ENCODE results near the gene LBHD2.

LBHD2 gene

DNA sequence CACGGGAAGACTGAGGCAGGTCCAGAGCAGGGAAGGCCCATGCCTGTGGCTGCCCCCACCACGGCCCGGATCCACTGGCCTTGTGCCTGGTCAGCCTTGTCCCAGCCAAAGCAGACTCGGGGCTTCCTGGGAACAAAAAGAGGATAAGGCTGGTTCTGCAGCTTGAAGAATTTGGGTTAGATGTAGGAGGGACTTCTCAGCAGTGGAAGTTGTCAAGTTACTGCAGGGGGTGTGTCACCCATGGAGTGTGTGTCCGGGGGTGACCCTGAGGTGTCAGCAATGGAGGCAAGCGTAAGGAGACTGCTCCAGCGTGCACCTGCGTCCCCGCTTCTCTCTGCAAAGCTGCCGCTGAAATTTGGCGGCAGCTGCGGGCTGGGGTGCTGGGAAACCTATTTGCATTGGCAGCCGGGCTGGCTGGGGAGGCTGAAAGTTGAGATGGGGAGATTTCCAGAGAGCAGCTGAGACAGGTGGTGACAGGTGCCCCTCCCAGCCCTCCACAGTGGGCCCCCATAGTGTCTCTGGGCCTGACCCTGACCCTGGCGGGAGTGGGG, 26.7 kb downstream of the LBHD2 start:
- peak overlapping the region; percentile 67 for H3K4me3 ChIP-seq (ENCODE audit: low read length)
- H3K27ac ChIP-seq (ENCODE audit: low read length): peak overlapping the region; percentile 92
- peak overlapping the region; percentile 79 for H3K4me2 ChIP-seq (ENCODE audit: low read length)
- H3K4me1 ChIP-seq (ENCODE audit: low read length): peaks cover 93% of the 10 kb centered on the region
- H3K27me3 ChIP-seq (ENCODE audit: low read depth, low read length): no peaks in the 10 kb centered on the region
- H3K36me3 ChIP-seq (replicated peaks; ENCODE audit: low read depth, low read length): no peaks in the 10 kb centered on the region
- H4K20me1 ChIP-seq (ENCODE audit: insufficient read depth, low read length): no peaks in the 10 kb centered on the region
- no peak for TF ChIP-seq EZH2phosphoT487 (IDR thresholded peaks at IDR 0.05; ENCODE audit: low read depth)
- TF ChIP-seq, protein P1, sequence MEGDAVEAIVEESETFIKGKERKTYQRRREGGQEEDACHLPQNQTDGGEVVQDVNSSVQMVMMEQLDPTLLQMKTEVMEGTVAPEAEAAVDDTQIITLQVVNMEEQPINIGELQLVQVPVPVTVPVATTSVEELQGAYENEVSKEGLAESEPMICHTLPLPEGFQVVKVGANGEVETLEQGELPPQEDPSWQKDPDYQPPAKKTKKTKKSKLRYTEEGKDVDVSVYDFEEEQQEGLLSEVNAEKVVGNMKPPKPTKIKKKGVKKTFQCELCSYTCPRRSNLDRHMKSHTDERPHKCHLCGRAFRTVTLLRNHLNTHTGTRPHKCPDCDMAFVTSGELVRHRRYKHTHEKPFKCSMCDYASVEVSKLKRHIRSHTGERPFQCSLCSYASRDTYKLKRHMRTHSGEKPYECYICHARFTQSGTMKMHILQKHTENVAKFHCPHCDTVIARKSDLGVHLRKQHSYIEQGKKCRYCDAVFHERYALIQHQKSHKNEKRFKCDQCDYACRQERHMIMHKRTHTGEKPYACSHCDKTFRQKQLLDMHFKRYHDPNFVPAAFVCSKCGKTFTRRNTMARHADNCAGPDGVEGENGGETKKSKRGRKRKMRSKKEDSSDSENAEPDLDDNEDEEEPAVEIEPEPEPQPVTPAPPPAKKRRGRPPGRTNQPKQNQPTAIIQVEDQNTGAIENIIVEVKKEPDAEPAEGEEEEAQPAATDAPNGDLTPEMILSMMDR (IDR thresholded peaks at IDR 0.05; ENCODE audit: low read depth, low read length): no peak
- no peaks in the 10 kb centered on the region for H3K79me2 ChIP-seq (ENCODE audit: low read length)
- H3K9me3 ChIP-seq (ENCODE audit: insufficient read depth, low read length): no peaks in the 10 kb centered on the region
- peak overlapping the region; percentile 70 for H3K9ac ChIP-seq (ENCODE audit: low read length)
- no peak overlapping the region for H2AFZ ChIP-seq (ENCODE audit: low read depth, low read length)

DNA sequence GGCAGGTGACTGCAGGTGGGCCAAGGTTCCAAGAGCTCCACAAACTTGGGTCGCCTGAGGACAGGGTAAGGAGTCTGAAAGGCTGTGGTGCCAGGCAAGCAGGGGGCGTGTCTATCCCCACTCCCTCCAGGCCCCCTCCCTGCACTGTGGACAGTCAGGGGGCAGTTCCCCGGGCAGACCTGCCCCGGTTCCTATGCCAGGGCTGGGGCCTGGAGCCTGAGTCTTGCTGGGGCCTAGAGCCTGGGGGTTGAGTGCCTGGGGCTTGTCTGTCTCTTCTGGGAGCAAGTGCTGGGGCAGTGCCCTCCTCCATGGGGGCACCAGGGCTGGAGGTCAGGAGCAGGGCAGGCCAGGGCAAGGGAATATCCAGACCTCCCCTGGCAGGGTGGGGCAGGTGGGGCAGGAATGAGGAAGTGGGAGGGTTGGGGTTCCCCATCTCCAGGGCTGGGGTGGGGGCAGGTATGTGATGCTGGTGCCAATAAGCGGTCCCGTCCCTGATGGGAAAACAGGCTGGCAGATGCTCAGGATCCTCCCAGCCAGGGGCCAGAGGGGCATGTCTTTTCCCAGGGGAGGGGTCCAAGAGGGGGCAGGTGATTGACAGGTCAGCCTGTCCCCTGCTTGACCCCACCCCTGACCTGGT, 27.3 kb downstream of the LBHD2 start:
- Histone ChIP-seq H3K9ac (ENCODE audit: low read length) (peak overlapping the region; percentile 70), H3K4me1 (ENCODE audit: low read length) (peaks cover 87% of the 10 kb centered on the region)
- TF ChIP-seq EZH2phosphoT487 (IDR thresholded peaks at IDR 0.05; ENCODE audit: low read depth): no peak
- TF ChIP-seq, protein P1 (IDR thresholded peaks at IDR 0.05; ENCODE audit: low read depth, low read length): no peak

DNA sequence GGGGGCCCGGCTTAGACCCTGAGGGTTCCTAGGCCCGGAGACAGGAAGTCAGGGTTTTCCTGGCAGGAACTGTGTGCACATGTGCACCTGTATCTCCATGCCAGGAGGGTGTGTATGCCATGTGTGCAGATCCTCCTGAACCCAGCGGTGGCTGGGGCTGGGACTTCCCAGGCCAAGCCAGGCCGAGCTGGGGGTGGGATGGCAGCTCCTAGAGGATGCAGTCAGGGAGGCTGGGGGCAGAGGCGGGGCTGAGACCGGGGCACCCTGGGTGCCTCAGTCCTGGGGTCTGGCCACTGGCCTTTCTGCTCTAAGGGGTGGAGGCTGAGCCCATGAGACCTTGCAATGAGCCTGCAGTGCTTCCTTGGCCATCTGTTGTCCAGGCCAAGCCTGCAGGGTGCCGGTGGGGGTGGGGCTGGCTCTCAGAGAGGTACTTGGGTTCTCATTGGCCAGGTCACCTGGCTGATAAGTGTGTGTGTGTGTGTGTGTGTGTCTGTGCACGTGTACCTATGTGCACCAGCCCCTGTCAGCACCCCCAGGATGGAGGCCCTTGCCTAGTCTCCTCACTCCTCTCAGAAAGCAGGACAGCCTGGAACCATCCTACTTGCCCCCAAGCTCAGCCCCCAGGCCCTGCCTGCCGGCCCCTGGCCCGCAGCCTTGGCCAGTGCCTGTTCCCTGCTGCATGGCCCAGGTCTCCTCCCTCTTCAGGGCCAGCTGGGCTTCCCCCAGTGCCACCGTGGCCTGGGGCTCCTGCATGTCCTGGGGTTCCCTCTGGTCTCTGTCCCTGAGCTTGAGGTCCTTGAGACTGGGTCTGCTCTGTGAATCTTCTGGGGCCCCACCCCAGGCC, 28.6 kb downstream of the LBHD2 start:
- H3K4me2 ChIP-seq (ENCODE audit: low read length): peak overlapping the region; percentile 79
- peak overlapping the region; percentile 0; the same call in 1 of the 2 replicates for H2AFZ ChIP-seq (ENCODE audit: low read depth, low read length)
- H3K27me3 ChIP-seq (ENCODE audit: low read depth, low read length): no peaks in the 10 kb centered on the region
- H3K27ac ChIP-seq (ENCODE audit: low read length): peak overlapping the region; percentile 92
- H3K4me1 ChIP-seq (ENCODE audit: low read length): peaks cover 76% of the 10 kb centered on the region
- peak overlapping the region; percentile 43; the same call in 1 of the 2 replicates for H3K4me3 ChIP-seq (ENCODE audit: low read length)
- no peak for TF ChIP-seq EZH2phosphoT487 (IDR thresholded peaks at IDR 0.05; ENCODE audit: low read depth)
- TF ChIP-seq, protein P1 (IDR thresholded peaks at IDR 0.05; ENCODE audit: low read depth, low read length): no peak
- H3K36me3 ChIP-seq (replicated peaks; ENCODE audit: low read depth, low read length): no peaks in the 10 kb centered on the region
- no peaks in the 10 kb centered on the region for H4K20me1 ChIP-seq (ENCODE audit: insufficient read depth, low read length)
- H3K9ac ChIP-seq (ENCODE audit: low read length): peak overlapping the region; percentile 70
- H3K9me3 ChIP-seq (ENCODE audit: insufficient read depth, low read length): no peaks in the 10 kb centered on the region
- H3K79me2 ChIP-seq (ENCODE audit: low read length): no peaks in the 10 kb centered on the region

More for the DNA sequence above, 27.3 kb downstream of the LBHD2 start:
- Histone ChIP-seq H3K79me2 (ENCODE audit: low read length) (no peaks in the 10 kb centered on the region), H4K20me1 (ENCODE audit: insufficient read depth, low read length) (no peaks in the 10 kb centered on the region), H3K27me3 (ENCODE audit: low read depth, low read length) (no peaks in the 10 kb centered on the region), H3K27ac (ENCODE audit: low read length) (peak overlapping the region; percentile 92), H3K4me2 (ENCODE audit: low read length) (peak overlapping the region; percentile 79), H3K4me3 (ENCODE audit: low read length) (peak overlapping the region; percentile 67), H3K36me3 (replicated peaks; ENCODE audit: low read depth, low read length) (no peaks in the 10 kb centered on the region), H2AFZ (ENCODE audit: low read depth, low read length) (no peak overlapping the region), H3K9me3 (ENCODE audit: insufficient read depth, low read length) (no peaks in the 10 kb centered on the region)

DNA sequence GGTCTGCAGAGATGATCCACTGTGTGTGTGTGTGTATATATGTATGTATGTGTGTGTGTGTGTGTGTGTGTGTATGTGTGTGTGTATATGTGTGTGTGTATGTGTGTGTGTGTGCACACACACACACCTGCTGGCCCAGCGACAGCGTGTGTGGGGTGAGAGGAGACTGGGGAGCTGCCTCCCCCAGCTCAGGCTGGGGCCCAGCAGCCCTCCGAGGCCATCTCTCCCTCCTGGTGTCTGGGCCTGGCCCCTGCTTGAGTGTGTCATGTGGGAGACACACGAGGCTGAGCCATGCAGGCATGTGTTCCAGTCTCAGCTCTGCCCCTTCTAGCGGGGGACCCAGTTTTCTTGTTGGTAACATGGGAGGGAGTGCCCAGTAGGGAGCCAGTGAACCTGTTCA, 29.3 kb downstream of the LBHD2 start:
- Histone ChIP-seq H3K4me3 (ENCODE audit: low read length) (no peak overlapping the region), H3K9ac (ENCODE audit: low read length) (no peak overlapping the region), H3K79me2 (ENCODE audit: low read length) (no peaks in the 10 kb centered on the region), H3K27me3 (ENCODE audit: low read depth, low read length) (no peaks in the 10 kb centered on the region), H3K4me1 (ENCODE audit: low read length) (peaks cover 72% of the 10 kb centered on the region), H3K4me2 (ENCODE audit: low read length) (no peak overlapping the region), H3K36me3 (replicated peaks; ENCODE audit: low read depth, low read length) (no peaks in the 10 kb centered on the region), H4K20me1 (ENCODE audit: insufficient read depth, low read length) (no peaks in the 10 kb centered on the region), H3K27ac (ENCODE audit: low read length) (no peak overlapping the region), H2AFZ (ENCODE audit: low read depth, low read length) (no peak overlapping the region), H3K9me3 (ENCODE audit: insufficient read depth, low read length) (no peaks in the 10 kb centered on the region)
- no peak for TF ChIP-seq EZH2phosphoT487 (IDR thresholded peaks at IDR 0.05; ENCODE audit: low read depth)
- TF ChIP-seq, protein P1 (IDR thresholded peaks at IDR 0.05; ENCODE audit: low read depth, low read length): no peak

Measured in OCI-LY3 (cell line).